Activated CD8-positive, alpha-beta memory T cell treated with anti-CD3 and anti-CD28 coated beads, Interleukin-2, amount 50 U/mL, for 48 hours (primary cell): ENCODE data around the gene MPDZ.

Experiments used
- DNase-seq: peaks from one replicate; pipeline ENCODE4 v3.0.0-alpha.2; 2020

The MPDZ gene

DNA sequence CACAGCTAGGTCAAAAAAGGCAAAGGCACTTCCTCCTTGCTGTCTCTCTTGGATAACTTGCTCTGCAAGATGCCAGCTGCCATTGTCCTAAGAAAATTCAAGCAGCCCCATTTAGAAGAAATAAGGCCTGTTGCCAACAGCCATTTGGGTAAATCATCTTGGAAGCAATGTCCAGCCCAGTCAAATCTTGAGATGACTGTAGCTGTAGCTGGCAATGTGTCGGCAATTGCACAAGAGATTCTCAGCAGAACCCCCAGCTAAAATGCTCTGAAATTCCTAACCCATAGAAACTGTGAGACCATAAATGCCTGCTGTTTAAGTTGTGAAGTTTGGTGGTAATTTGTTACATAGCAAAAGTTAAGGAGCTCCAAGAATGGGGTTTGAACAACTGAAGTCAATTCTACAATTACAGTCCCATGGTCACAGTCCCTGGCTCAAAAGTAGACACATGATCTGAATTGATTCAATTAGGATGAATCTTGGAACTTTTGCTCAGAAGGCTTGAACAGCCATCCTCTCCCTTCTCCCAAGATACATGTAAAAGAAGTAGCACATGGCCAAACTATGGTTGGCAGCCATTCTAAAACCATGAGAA lies 151.1 kb downstream of the MPDZ start:
- DNase-seq = no peak

DNA sequence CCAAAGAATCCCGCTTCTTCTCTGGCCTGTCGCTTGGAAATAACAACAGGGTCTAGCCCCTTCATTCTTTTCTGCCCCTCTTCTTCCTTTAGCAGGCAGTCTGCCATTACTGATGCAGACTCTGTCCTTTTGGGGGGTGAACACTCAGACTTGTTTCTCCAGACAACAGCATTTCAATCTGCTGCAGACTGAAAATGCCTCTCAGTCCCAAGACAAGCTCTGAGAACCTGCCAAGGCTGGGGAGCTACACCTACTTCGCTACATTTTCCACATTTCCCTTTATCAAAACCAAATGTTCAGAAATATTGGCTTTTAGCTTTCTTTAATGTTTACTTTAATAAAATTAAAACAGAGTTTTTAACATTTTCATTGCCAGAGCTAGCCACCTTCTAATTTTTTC lies 152.4 kb downstream of the MPDZ start:
- DNase-seq = no peak

DNA sequence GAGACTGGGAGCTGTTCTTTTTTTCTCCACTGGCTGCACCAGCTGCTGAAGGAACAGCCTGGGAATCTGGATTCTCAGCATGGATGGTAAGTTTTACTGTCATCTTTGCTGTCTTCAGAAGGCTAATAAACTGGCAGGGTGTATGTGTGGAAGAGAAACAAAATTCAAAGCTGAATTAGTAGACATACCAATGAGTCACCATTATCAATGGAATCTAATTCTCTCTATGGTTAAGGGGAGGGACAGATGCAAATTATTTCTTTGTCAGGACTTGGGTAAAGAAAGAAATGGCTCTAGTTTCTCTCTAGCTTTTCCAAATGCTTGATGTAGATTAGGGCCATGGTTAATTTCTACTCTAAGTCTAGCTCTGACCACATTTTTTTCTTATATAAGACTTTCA lies 154.2 kb downstream of the MPDZ start:
- DNase-seq = no peak

GRCh38 chr9:13122756-13123369 lies 156.6 kb downstream of the MPDZ start:
- no peak for DNase-seq

DNA sequence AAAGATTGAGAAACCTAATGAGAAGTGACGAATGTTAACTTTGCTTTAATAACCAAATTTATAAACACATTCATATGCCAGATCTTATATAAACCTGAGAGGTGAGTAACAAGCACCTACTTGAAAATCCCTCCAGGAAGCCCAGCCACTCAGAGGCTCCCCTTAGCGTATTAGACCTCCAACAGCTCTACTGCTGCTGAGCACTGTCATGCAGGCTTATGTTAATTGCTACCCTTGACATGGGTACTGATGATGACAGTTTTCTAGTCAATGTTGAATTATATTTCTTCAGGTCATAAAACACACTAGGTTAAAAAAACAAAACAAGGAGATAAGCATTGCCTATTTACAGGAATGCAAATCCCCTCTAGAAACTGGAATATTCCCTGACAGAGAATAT lies 161.2 kb downstream of the MPDZ start:
- no peak for DNase-seq

DNA sequence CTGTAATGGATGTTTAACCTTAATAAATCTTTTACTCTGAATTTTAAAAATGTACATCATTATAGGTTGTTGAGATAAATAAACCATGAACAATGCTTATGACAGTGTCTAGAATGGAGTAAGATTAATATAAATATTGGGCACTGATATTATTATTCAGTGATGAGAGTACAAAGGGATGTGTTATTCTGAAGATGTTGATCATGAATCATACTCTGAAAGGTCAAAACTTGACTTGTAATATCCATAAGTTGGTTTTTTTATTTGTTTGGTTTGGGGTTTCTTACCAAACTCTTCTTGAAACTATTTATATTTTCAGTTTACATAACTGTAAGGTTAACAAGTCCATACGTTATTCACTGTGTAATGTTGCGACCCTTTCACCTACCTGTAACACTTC lies 163.2 kb downstream of the MPDZ start:
- DNase-seq = no peak

DNA sequence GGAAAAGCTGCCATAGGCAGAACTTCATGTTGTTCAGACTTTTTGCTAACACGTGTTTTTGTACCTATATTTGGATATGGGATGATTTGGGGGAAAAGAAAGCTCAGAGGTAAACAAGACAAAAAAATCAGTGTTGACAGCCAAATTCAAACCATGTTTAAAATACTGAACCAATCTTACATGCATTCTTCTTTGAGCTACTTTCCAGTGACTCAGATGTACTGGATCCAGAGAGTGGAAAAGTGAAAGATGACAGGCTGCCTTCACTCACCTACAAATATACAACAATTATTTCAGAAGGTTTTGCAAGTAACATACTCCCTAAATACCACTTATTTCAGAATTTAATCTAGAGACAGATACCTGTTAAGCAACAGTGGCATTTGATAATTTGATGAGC lies 165.7 kb downstream of the MPDZ start:
- no peak for DNase-seq

DNA sequence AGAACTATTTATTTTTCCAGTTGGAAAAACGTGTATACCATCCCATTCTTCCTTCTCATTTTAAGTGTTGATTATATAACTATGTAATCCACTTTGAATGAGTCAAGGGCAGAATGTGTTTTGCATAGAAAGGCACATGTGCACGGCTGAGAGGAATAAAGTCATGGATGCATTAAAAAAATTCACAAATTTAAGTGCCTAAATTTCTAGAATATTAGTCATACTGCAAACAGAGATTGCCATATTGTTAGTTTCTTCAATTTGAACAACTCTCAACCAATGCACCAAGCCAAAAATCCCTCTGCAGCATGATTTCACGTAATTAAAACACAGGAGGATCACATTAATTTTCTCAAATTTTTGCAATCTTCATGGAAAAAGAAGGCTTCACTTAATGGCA lies 166.3 kb downstream of the MPDZ start:
- no peak for DNase-seq

DNA sequence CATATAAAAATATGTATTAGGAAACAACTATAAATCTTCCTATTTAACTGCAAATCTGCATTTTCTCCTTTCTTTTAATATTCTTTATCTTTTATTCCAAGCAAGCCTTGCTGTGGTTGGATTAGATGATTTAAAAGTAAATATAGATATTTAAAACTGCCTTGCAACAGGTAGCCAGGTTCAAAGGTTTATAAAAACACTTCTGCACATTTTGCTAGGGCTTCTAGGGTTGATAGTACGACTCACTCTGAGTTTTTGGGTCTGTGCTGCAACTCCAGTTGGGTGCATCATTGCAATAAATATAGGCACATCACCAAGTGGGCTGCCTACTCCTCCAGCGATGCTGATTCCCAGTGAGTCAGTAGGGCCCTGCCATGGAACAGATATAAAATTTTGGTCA lies 167.7 kb downstream of the MPDZ start:
- no peak for DNase-seq

- no peak for DNase-seq
Observed at GRCh38 chr9:13110766-13111417, 168.6 kb downstream of the MPDZ start.

GRCh38 chr9:13109781-13110180 lies 169.7 kb downstream of the MPDZ start:
- DNase-seq = no peak

DNA sequence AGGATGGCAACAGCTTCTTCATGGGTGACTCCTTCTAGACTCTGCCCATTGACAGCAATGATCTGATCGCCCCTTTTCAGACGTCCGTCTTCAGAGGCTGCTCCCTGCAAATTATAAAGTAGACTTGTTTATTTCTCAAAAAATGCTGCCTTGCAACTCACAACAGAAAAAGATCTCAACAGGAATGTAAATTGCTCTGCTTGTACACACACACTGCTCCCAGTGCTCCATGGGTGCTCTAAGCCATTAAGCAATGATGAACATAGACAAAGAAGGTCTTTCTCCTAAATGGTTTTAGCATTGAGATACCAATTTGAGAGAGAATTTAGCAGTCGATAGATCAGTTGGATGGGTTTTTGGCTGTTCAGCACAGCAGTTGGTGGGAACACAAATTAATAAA lies 172.5 kb downstream of the MPDZ start:
- DNase-seq = no peak

- no peak for DNase-seq
Observed at GRCh38 chr9:13100914-13101572, 178.4 kb downstream of the MPDZ start.

DNA sequence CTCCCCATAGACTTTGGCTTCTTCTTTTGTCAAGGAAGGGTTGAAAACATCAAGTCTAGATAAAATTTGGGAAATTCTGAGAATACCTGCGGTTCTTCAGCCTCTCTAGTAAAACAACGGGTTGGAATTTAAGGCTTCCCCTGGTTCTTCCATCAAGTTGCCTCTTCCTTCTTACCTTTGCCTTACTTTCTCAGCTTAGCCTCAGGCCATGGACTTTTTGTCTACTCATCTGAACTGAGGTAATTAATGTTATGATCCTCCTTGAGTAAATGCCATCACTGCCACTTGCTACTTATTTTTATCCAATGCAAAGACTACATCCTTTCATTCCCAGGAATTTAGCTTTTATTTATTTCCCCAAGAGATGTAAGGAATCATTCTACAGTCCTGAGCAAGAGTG lies 184.4 kb downstream of the MPDZ start:
- no peak for DNase-seq

GRCh38 chr9:13090628-13091027 lies 188.9 kb downstream of the MPDZ start:
- DNase-seq = no peak

GRCh38 chr9:13089666-13090065 lies 189.8 kb downstream of the MPDZ start:
- no peak for DNase-seq

DNA sequence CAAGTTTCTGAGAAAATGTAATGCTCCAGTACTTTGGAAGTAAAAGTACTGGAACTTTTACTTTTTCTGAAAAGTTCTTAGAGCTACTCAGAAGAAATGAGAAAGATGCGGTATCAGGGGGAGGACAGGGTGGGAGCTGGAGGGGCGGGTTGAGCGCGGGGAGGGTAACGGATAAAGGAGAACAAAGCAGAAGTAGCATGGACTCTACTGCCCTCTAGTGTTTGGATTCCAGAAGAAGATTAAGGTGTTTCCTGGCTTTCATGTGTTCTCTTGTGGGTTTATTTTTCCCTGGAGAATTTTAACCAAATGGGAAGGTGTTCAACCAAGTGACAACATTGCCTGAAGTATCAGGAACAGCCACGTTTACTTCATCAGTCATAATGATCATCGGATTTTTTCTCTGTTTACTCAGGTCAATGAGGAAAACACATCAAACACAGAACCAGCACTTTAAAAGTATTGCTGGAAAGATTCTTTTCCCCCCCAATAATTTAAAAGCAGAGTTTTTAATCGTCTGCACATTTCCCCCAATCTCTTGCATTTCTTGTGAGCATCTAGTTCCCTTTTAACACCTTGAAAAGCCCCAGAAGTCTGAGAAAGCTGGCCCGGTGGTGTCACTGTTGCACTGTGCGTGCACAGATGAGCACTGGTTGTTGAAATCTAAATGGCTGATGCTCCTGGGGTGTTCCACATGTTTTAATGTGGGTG lies 190.6 kb downstream of the MPDZ start:
- no peak for DNase-seq

DNA sequence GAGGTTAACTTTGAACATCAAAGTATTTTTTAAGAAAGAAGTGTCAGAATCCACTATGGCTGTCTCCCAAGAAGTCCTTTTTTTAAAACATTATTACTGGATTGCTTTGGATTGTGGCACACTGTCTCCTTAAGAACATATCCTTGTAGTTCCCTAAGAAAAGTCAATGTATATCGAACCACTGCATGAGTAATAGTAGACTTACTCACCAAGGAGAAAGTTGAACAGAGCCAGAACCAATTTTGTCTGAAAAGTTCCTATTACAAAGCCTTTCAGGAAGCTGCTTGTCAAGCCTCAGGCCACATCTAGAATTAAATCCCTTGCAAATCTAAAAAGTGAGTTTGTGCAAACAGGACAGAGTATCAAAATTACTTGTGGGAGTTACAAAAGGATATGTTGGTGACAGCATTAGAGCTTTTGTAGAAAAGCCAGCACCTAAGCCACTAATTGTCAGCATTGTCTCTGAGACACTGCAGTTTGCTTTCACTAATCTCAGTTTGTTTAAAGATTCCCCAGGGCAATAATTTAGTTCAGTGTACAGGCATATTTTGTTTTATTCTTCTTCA lies 195.4 kb downstream of the MPDZ start:
- no peak for DNase-seq

DNA sequence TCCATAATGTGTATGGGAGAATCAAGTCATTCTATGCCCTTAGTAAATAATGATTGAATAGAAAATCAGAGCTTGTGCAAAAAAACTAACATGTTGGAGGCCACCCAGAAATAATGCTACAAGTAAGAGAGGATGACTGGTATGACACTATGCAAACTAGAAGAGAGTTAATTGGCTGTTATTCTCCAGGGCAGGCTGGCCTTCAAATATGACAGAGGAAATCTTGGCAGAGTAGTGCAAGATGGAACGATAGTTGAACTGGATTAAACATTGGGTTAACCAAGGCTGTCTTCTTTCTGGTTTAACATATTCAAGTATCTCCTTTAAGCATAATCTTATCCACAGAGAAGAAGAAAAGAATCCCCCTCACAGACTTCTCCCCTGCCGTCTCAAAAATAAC lies 196.1 kb downstream of the MPDZ start:
- no peak for DNase-seq

DNA sequence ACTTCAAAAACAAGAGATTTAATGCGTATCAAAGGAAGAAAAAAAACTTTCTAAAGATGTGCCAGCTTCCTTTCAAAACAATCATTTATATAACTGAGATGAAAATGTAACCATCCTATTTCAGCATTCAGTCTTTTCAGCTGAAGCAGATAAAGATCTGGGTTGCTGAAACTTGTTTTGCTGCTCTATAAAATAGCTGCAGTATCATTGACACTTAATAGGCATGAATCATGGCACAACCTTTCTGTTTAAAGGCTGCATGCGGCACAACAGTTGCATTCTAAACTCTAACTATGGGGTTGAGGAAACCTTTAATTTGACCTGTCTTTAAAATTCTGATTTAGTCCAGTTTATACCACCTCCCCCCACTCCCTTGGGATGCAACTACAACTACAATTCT lies 196.7 kb downstream of the MPDZ start:
- no peak for DNase-seq

DNA sequence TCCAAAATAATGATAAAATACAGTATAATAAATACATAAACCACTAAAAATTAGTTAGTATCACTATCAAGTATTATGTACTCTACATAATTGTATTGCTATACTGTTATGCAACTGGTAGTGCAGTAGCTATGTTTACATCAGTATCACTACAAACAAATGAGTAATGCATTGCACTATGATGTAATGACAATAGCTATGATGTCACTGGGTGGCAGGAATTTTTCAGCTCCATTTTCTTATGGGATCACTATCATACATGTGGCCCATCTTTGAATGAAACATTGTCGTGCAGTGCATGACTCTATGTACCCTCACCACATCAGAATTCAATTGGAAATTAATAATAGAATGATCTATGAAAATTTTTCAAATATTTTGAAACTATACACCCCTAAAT lies 201.3 kb downstream of the MPDZ start:
- DNase-seq = no peak

DNA sequence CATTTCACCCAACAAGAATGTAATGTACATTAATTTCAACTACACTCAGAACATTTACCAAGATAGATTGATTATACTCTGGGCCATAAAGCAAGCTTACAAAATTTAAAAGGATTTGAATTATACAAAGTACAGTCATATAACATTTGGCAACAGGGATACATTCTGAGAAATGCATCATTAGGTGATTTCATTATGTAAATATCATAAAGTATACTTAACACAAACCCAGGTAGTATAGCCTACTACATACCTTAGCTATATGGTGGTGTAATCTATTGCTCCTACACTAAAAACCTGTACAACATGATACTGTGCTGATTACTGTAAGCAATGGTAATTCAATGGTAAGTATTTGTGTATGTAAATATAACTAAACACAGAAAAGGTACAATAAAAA lies 202.9 kb downstream of the MPDZ start:
- no peak for DNase-seq

GRCh38 chr9:13071921-13072320 lies 207.6 kb downstream of the MPDZ start:
- no peak for DNase-seq
